ENCODE data around the gene ABCC11. TPM values are rescaled to one million over a fixed set of nuclear protein-coding genes. Genes with fewer than 3 reads are reported as not detected.

ABCC11 gene
- total and polyA plus RNA-seq, 7 donors, result 0.14 to 0.28 TPM; not detected in 5

DNA sequence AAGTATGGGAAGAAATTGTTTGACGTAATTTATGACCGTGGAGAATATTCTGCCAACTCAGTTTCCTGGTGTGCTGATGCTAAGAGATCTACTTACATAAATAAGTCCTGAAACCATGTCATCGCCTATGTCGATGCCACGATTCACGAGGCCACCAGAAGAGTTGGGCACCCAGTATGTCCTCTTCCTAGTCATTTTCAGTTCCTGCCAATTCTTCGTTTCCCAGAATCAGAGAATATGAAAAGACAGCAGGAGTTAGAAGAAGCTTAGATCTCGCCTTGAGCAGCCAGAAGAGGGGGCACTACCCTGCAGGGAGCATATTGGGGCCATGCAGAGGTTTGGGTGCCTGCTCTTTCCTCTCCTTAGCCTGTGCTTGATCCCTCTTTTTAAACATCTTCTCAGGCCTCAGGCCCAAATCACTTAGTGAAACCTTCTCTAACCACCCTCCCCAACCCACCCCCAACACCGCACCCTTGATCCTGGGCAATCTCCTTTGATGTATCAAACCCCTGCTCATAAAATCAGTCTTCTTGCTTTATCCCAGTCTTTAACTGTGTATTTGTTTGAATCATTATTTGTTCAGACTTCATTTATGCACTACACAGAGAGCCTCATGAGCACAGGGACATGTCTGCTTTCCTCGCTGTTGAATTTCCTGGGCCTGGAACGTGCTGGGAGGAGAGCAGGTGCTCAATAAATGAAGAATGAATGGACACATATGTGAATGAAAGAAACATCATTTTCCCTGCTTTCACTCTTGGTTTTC, 15.4 kb downstream of the ABCC11 start:
- no peak for DNase-seq
- TF ChIP-seq POLR2AphosphoS5 (IDR thresholded peaks at IDR 0.05) (no peak), EP300 (IDR thresholded peaks at IDR 0.05) (no peak), POLR2A (IDR thresholded peaks at IDR 0.05) (no peak)
- TF ChIP-seq, protein P1, sequence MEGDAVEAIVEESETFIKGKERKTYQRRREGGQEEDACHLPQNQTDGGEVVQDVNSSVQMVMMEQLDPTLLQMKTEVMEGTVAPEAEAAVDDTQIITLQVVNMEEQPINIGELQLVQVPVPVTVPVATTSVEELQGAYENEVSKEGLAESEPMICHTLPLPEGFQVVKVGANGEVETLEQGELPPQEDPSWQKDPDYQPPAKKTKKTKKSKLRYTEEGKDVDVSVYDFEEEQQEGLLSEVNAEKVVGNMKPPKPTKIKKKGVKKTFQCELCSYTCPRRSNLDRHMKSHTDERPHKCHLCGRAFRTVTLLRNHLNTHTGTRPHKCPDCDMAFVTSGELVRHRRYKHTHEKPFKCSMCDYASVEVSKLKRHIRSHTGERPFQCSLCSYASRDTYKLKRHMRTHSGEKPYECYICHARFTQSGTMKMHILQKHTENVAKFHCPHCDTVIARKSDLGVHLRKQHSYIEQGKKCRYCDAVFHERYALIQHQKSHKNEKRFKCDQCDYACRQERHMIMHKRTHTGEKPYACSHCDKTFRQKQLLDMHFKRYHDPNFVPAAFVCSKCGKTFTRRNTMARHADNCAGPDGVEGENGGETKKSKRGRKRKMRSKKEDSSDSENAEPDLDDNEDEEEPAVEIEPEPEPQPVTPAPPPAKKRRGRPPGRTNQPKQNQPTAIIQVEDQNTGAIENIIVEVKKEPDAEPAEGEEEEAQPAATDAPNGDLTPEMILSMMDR (IDR thresholded peaks at IDR 0.05), result peak in 1 of 4 experiments; percentile 13
- WGBS, 2 donors, result 53 to 55% methylated on average over 11 of the region's 11 CpGs
- H3K27me3 ChIP-seq, result no peaks in the 10 kb centered on the region
- no peak overlapping the region for H3K27ac ChIP-seq
- no peak overlapping the region for H3K4me3 ChIP-seq
- no peaks in the 10 kb centered on the region for H3K36me3 ChIP-seq
- H3K9me3 ChIP-seq, result no peaks in the 10 kb centered on the region
- H3K4me1 ChIP-seq, result no peaks in the 10 kb centered on the region
- intact Hi-C loops (cut with DNase I), result no loop called here

- Histone ChIP-seq H3K4me1 (no peaks in the 10 kb centered on the region), H3K27me3 (no peaks in the 10 kb centered on the region), H3K27ac (no peak overlapping the region), H3K9me3 (no peaks in the 10 kb centered on the region), H3K36me3 (no peaks in the 10 kb centered on the region), H3K4me3 (no peak overlapping the region)
- intact Hi-C loops (cut with DNase I), result no loop called here
- no peak for DNase-seq
- WGBS, 2 donors, result 87% methylated on average over 5 of the region's 5 CpGs
- TF ChIP-seq EP300 (IDR thresholded peaks at IDR 0.05) (no peak), POLR2AphosphoS5 (IDR thresholded peaks at IDR 0.05) (no peak)
- TF ChIP-seq, protein P1 (IDR thresholded peaks at IDR 0.05), result no peak
These were observed 21.9 kb downstream of the ABCC11 start for GRCh38 chr16:48225456-48225855.

DNA sequence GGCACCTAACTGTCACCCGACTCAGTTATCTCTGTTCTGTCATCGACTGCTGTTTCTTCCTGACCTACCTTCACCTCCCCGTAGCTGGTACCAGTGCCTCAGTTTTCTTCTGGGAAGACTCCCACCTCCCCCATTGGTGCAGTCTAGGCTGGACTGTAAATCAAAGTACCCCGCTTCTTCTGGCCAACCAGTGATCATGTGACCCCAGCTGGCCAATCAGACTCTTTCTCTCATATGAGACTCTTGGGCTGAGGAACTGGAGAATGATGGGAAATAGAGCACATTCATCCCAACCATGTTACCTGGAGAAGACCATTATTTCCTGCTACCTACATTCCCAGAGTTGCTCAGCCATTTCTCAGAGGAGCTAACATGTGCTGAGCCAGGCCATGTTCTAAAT, 23.8 kb downstream of the ABCC11 start:
- no peaks in the 10 kb centered on the region for H3K36me3 ChIP-seq
- TF ChIP-seq, protein P1 (IDR thresholded peaks at IDR 0.05), result no peak
- TF ChIP-seq POLR2A (IDR thresholded peaks at IDR 0.05) (no peak), EP300 (IDR thresholded peaks at IDR 0.05) (no peak), POLR2AphosphoS5 (IDR thresholded peaks at IDR 0.05) (no peak)
- intact Hi-C loops (cut with DNase I), result no loop called here
- no peaks in the 10 kb centered on the region for H3K4me1 ChIP-seq
- 94 to 96% methylated on average over 4 of the region's 4 CpGs for WGBS, 2 donors
- no peaks in the 10 kb centered on the region for H3K9me3 ChIP-seq
- no peak for DNase-seq
- H3K27ac ChIP-seq, result no peak overlapping the region
- H3K4me3 ChIP-seq, result no peak overlapping the region
- no peaks in the 10 kb centered on the region for H3K27me3 ChIP-seq

DNA sequence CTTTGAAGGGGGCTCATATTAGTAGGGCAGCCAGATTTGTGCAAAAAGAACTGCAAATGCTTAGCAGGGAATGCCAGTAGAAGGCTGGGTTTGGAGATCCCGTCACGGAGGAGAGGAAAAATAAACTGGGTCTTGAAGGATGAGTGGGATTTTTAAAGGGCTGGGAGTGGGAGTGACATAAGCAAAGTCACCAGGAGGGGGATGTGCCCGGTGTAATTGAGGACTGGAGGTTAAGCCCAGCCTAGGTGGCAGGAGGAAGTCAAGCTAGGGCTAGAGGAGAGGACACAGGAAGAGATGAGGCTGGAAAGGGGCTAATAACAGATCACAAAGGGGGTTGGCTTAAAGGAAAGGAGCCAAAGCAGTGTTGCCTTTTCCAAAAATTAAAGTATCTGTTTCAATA, 26.4 kb downstream of the ABCC11 start:
- H3K36me3 ChIP-seq, result no peaks in the 10 kb centered on the region
- no peak overlapping the region for H3K27ac ChIP-seq
- TF ChIP-seq, protein P1 (IDR thresholded peaks at IDR 0.05), result no peak
- TF ChIP-seq POLR2AphosphoS5 (IDR thresholded peaks at IDR 0.05), result no peak
- WGBS, 2 donors, result 77 to 78% methylated on average over 3 of the region's 3 CpGs
- H3K9me3 ChIP-seq, result no peaks in the 10 kb centered on the region
- no peak overlapping the region for H3K4me3 ChIP-seq
- no peaks in the 10 kb centered on the region for H3K27me3 ChIP-seq
- no peak for DNase-seq
- H3K4me1 ChIP-seq, result no peaks in the 10 kb centered on the region
- intact Hi-C loops (cut with DNase I), result no loop called here

DNA sequence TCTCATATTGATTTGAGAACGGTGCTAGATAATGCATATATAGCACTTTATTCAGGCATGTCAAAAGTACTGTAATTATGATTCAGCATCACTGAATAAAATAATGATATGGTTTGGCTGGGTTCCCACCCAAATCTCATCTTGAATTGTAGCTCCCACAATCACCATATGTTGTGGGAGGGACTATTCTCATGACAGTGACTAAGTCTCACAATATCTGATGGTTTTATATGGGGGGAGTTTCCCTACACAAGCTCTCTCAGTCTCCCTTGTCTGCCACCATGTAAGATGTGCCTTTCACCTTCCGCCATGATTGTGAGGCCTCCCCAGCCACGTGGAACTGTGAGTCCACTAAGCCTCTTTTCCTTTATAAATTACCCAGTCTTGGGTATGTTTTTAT, 28.9 kb downstream of the ABCC11 start:
- WGBS, 2 donors, result 85 to 88% methylated on average over 3 of the region's 3 CpGs
- Histone ChIP-seq H3K36me3 (no peaks in the 10 kb centered on the region), H3K4me1 (no peaks in the 10 kb centered on the region), H3K27me3 (no peaks in the 10 kb centered on the region), H3K27ac (no peak overlapping the region), H3K4me3 (no peak overlapping the region), H3K9me3 (no peaks in the 10 kb centered on the region)
- TF ChIP-seq POLR2A (IDR thresholded peaks at IDR 0.05) (no peak), EP300 (IDR thresholded peaks at IDR 0.05) (no peak), POLR2AphosphoS5 (IDR thresholded peaks at IDR 0.05) (no peak)
- TF ChIP-seq, protein P1 (IDR thresholded peaks at IDR 0.05), result no peak
- no peak for DNase-seq
- intact Hi-C loops (cut with DNase I), result no loop called here

Data from sigmoid colon (tissue), 7 donors.